ENCODE measurements around the gene FAM193A.

DNA sequence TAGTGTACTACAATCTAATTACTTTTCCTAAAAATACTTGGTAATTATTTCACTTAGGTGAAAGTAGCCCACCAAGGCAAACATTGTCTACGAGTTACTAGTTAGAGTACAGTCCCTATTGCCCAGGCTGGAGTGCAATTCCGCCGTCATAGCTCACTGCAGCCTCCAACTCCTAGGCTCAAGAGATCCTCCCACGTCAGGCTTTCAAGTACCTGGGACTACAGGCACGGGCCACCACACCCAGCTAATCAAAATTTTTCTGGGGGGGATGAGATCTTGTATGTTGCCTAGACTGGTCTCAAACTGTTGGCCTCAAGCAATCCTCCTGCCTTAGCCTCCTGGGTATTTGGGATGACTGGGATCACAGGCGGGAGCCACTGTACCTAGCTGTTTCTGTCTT is 21.9 kb downstream of the FAM193A start:
- TF ChIP-seq, protein P1, sequence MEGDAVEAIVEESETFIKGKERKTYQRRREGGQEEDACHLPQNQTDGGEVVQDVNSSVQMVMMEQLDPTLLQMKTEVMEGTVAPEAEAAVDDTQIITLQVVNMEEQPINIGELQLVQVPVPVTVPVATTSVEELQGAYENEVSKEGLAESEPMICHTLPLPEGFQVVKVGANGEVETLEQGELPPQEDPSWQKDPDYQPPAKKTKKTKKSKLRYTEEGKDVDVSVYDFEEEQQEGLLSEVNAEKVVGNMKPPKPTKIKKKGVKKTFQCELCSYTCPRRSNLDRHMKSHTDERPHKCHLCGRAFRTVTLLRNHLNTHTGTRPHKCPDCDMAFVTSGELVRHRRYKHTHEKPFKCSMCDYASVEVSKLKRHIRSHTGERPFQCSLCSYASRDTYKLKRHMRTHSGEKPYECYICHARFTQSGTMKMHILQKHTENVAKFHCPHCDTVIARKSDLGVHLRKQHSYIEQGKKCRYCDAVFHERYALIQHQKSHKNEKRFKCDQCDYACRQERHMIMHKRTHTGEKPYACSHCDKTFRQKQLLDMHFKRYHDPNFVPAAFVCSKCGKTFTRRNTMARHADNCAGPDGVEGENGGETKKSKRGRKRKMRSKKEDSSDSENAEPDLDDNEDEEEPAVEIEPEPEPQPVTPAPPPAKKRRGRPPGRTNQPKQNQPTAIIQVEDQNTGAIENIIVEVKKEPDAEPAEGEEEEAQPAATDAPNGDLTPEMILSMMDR (IDR thresholded peaks at IDR 0.05; ENCODE audit: low read length), result no peak
- no peak for TF ChIP-seq EZH2 (IDR thresholded peaks at IDR 0.05; ENCODE audit: borderline replicate concordance, low read length)

Data from OCI-LY1 (cell line).